COLO829 (cell line): Measurements from ENCODE around the gene LCP2.

Source experiments
- DNase-seq: peaks from one replicate; pipeline ENCODE4 v3.0.0; 2012; ENCODE audit warnings: low spot score

LCP2 gene

GRCh38 chr5:170296036-170296934, 1.3 kb downstream of the LCP2 start:
- DNase-seq: no peak

GRCh38 chr5:170294556-170294955, 3.0 kb downstream of the LCP2 start:
- DNase-seq: no peak

- no peak for DNase-seq
Measured at GRCh38 chr5:170294057-170294456, 3.5 kb downstream of the LCP2 start.

DNA sequence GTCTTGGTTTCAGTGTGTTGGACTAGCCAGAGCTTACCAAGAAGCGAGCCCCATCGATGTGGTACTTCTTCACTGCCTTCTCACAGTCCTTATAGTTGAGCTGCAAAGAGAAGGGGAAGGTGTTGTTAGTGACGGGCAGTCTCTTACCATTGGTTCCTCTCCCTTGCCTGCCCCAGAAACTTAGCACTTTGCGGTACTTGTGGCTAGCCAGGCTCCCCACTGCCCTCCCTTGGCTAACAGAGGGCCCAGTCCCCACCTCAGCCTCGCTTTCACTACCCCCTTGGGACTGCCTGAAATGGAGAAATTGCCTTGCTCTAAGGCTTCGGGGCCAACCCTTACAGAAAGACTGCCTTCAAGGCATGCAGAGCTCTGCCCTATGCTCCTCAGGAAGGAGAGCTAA, 4.3 kb downstream of the LCP2 start:
- DNase-seq: no peak

DNA sequence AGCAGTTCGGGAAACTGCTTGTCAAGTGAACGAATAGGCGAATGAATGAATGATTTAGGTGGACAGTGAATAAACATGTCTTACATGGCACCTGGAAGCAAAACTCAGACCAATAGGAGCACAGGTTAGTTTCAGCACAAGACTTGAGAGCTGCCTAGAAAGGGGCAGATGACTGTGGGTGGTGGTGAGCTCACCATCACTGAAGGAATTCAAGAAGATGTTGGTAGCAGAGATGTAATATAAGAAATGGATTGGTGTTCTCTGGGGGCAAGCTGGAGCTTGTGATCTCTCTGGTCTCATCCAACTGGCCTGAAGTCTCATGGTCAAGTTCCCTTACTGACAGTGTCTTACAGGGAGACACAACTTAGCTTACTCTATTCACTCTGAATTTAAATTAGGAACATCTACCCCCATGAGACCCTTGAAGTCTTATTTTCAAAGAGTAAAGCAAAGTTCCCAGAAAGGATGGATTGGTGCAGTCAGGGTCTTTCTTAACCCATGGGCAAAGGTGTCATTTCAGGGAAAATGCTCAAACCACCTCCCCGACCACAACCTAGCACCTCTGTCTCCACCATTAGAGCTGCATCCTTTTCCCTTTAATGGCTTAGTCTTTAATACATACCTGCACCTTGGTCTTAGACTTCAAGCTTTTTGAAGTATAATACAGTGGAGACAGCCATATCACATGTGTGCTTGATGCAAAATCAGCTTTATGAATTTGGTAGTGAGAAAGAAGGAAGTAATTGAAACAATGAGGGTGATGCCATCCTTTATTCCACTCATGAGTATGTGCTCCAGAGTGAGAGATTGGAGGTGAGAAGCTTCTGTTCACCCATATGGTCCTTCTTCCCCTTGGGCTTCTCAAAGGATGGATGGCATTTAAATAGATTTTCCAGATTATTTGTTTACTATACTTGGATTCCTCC, 5.1 kb downstream of the LCP2 start:
- DNase-seq: no peak

DNA sequence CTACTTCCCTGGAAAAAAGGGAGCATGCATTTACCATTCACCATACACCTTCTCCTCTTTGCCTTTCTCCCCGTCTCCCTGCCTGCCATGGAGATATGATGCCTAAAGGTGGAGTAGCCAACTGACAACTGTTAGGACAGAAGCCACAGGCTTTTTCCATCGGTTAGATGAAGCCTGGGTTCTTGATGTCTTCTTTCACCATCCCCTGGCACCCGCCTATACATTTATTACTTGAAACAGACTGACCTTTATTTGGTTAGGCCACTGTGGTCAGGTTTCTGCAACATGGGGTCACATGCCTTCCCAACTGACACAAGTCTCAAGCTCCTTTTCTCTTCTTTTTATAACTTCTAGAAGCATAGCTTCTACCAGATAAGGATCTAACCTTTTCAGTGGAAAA, 7.1 kb downstream of the LCP2 start:
- no peak for DNase-seq

DNA sequence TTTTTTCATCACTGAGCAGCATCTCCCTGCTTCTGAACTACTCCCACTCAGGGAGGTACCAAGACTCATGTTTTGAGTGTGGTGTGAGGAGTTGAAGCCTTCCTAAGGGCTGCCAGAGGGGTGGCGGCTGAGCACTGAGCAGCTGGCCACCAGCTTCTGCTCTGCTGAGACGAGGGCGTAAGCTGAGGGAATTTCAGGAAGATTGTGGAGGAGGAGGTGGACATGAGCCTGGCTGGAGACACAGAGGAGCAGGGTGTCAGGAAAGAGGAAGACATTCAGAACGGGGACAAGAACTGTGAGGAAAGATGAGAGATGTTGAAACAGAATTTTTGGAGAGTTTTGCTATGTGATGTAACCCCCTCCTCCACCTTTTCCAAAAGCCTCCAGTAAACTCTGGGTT, 7.8 kb downstream of the LCP2 start:
- no peak for DNase-seq

GRCh38 chr5:170289121-170289520, 8.5 kb downstream of the LCP2 start:
- DNase-seq: no peak

- DNase-seq: no peak
Measured at GRCh38 chr5:170288551-170288950, 9.0 kb downstream of the LCP2 start.

GRCh38 chr5:170288151-170288550, 9.4 kb downstream of the LCP2 start:
- no peak for DNase-seq

- no peak for DNase-seq
Measured at GRCh38 chr5:170287532-170287931, 10.0 kb downstream of the LCP2 start.

GRCh38 chr5:170286386-170286925, 11.1 kb downstream of the LCP2 start:
- no peak for DNase-seq

DNA sequence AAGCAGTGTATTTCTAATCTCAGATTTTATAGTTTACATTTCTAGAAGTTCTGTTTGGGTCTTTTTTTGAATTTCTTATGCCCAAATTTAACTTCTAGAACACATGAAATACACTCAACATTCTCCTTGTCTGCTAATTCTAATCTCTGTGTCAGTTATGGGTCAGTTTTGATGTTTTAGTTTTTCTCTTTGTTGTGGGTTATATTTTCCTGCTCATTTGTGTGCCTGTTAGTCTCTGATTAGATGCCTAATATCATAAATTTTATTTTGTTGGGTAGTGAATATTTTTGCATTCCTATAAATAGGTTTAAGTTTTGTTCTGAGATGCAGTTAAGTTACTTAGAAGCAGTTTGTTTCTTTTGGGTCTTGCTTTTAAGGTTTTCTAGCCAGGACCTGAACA, 12.4 kb downstream of the LCP2 start:
- no peak for DNase-seq

GRCh38 chr5:170284231-170284630, 13.3 kb downstream of the LCP2 start:
- no peak for DNase-seq

- no peak for DNase-seq
Measured at GRCh38 chr5:170283296-170283695, 14.3 kb downstream of the LCP2 start.

DNA sequence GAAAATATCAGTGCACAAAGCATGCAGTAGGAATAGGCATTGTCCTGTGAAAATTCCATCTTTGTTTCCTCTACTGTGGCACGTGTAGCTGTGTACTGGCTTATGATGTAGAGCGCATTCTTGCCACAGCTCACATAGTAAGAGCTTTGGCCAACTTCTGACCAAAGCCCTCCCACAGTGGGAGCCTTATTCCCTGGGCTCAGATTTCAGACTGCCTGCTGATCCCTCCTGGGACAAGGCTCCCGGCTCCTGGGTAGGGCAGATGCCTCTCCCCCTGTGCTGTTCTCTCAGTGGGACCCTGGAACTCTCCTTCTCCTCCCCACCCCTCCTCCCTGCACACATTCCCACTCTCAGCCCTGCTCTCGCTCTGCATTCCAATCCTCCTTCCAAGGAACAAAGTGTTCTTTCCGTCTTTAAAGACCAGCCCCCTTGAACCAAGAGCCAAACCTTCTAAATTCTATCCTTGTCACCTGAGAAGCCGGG, 17.5 kb downstream of the LCP2 start:
- DNase-seq: no peak

DNA sequence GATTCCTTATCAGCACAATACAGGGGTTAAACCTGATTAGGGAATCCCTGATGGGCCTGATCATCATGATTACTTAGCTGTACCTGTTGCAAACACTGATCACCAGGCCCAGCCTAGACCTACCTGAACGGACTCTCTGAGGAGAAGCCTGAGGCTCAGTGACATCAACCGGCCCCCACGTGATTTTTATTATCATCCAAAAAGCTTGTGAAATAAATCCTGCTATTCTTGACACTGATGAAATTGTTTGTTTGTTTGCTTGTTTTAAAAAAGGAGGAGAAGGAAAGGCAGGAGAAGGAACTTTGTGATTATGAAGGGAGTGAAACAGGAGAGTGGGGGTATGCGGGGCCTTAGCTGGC, 18.1 kb downstream of the LCP2 start:
- DNase-seq: no peak

DNA sequence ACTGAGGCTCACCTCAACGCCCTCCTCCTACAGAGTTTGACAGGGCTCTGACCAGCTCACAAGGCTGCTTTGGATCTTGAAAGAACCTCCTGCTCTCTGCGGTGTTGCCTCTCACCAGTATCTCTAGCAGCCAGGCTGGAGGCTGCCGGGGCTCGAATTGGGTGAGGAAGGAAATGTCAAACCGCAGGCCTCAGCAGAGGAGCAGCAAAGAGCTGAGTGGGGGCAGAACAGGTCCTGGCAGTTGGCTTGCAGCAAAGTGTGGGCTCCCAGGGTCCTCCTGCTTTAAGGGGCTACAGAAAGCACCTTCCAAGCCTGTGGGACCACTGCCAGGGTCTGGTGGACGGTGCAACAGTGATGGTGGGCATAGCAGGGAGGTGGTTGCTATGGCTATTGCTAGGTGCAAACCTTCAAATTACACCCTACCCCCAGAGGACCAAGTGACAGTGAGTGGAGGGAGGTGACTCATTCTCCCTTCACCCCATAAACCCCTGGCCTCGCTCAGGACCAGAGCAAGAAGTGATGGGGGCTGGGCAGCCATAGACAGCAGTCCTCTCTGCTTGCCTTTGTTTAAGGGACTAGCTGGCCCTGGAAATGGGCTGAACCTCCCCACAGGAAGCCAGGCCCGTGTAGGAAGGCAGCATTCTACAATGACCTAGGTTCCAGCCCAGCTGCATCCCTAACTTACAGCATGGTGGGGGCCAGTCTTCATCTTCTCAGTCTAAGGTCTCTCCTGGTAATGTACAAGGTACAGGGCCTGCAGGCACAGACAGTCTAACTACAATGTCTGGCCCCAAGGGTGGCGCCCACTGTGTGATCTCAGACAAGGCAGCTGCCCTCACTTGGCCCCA, 18.7 kb downstream of the LCP2 start:
- DNase-seq: no peak

- DNase-seq: no peak
Measured at GRCh38 chr5:170277867-170278281, 19.7 kb downstream of the LCP2 start.

GRCh38 chr5:170276140-170276539, 21.4 kb downstream of the LCP2 start:
- no peak for DNase-seq

DNA sequence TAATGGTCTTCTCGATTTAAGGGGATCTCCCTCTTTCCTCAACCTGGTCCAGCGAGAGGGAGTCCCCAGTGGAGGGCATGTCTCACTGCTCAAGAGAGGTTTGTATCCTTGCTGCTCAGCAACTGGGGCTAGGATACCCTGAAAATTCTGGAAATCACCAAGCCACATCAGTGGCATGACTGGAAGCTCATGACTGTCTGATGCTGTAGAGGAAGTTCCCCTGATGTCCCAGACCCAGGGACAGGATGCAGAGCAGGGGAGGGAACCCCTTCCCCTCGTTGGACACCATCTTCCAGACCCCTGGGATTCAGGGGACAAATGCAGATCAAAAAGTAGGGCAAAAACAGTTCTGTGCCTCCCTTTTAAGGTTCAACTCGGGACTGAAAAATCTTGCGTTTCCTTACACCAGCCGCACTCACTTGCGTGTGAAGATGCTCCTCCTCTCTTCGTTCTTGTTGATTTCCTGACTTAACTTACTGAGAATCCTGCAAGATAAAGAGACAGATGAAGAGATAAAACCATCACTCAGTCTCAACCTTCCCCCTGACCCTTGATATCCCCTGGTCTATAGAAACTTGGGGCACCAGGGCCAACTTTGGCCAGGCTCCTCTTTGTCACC, 22.1 kb downstream of the LCP2 start:
- no peak for DNase-seq
